GM13977 (cell line): ENCODE results near the gene EHD1.
"Not testable (repeated sequence)": the region's sequence is repeated elsewhere in the genome, so short reads cannot be mapped to it uniquely, and the experiment has no call there.

Experiments used
- DNase-seq: peaks from one replicate; pipeline ENCODE4 v3.0.0; 2012; ENCODE audit warnings: low spot score
- CTCF ChIP-seq: IDR thresholded peaks from 2 replicates; pipeline ENCODE4 v1.5.1; 2012; ENCODE audit warnings: mild to moderate bottlenecking, control low read depth; ENCODE audit not compliant: insufficient read depth; ENCODE audit errors: extremely low read depth, missing control alignments
- in situ Hi-C: fragments of 300-500 bp; cut with MboI; formaldehyde crosslinking; loops from one replicate; pipeline ENCODE4 v1.12.0; 2022; ENCODE audit warnings: low sequenced_read_pairs, low pct_unique_long_range_greater_than_20kb, mixed read lengths, inconsistent platforms; ENCODE audit not compliant: unreplicated experiment

The EHD1 gene

GRCh38 chr11:64817476-64817875 is 60.9 kb downstream of the EHD1 start:
- TF ChIP-seq CTCF = no peak
- in situ Hi-C loops = no loop called here
- no peak for DNase-seq

- DNase-seq = not testable (repeated sequence)
Measured at GRCh38 chr11:64815433-64815832, 63.0 kb downstream of the EHD1 start.

GRCh38 chr11:64814712-64815187 is 63.7 kb downstream of the EHD1 start:
- in situ Hi-C loops = no loop called here
- TF ChIP-seq CTCF = no peak
- no peak for DNase-seq

More at GRCh38 chr11:64815433-64815832, 63.0 kb downstream of the EHD1 start:
- in situ Hi-C loops = not testable (repeated sequence)

GRCh38 chr11:64813826-64814225 is 64.6 kb downstream of the EHD1 start:
- TF ChIP-seq CTCF = no peak
- no peak for DNase-seq
- in situ Hi-C loops = no loop called here

DNA sequence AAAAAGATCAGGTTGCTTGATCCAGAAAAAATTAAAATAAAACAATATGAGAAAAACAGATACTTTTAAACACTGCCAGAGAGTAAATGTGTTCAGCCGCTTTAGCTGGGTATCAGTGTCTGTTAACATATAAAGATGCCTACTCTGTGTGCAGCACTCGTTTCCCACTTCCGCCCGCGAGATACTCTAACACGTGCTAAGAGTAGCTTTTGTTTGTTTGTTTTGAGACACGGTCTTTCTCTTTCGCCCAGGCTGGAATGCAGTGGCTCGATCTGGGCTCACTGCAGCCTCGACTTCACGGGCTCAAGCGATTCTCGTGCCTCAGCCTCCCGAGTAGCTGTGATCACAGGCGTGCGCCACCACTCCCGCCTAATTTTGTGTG is 67.5 kb downstream of the EHD1 start:
- in situ Hi-C loops = no loop called here
- no peak for TF ChIP-seq CTCF
- peak; percentile 55 for DNase-seq

DNA sequence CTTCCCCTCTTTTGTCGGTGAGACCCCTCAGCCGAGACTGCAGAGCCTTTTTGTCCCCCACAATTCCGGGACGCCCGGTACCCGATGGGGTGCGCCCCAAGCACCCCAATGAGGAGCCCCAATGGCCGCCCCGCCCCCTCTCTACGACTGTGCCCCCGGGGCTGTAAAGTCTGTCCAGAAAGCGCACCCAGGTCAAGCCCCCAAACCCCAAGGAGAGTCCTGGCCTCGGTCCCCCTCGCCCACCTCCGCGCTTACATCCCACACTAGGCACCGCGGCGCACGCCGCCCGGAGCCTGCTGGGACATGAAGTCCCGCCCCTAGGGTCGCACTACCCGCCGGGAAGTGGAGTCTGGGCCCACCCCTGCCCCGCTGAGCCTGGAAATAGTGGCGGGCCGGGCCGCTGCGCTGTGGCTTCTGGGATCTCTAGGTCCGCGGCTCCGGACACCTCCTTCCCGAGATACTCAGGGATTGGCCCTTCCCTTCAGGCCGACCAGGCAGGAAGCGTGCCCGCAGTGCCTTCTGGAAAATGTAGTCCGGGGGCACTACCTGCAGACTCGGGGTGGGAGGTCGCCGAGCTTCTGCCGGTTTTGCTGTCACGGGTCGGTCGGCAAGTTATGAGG is 68.0 kb downstream of the EHD1 start, which contains the start of gene MEN1:
Gene MEN1 (minus strand): TSS at position 281 of the 620 bp plus-strand sequence. CDS start 442 bp downstream, outside the sequence.
- in situ Hi-C loops = no loop called here
- peak; percentile 92 for DNase-seq
- TF ChIP-seq CTCF = no peak

DNA sequence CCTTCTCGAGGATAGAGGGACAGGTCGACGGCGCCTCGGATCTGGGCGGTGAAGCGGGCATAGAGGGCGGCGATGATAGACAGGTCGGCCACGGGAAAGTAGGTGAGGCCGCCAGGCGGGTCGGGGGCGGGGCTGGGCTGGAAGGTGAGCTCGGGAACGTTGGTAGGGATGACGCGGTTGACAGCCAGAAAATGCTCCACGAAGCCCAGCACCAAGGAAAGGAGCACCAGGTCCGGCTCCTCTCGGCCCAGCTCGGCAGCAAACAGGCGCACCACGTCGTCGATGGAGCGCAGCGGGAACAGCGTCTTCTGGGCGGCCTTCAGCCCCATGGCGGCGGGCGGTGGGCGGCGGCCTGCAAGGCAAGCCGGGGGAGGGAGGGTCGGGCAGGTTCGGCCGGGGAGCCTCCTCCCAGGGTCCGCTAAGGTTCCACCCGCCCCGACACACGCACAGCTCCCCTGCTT is 68.6 kb downstream of the EHD1 start:
- in situ Hi-C loops = no loop called here
- peak; percentile 62 for DNase-seq
- TF ChIP-seq CTCF = no peak
